Progenitor cell of endocrine pancreas (in vitro differentiated cells): ENCODE results near the gene EMILIN3. TPM values are rescaled to one million over a fixed set of nuclear protein-coding genes. Genes with fewer than 3 reads are reported as not detected.

Experiments
- DNase-seq: peaks from one replicate; pipeline ENCODE4 v3.0.0; 2021; ENCODE audit warnings: low spot score; ENCODE audit not compliant: unreplicated experiment
- H3K27ac Mint-ChIP-seq: 2 replicates; pipeline ENCODE4 v1.8.0; 2021; ENCODE audit warnings: mild to moderate bottlenecking, moderate library complexity, mixed read lengths
- H3K27me3 Mint-ChIP-seq: 2 replicates; pipeline ENCODE4 v1.8.0; 2021; ENCODE audit warnings: mixed read lengths
- H3K36me3 Mint-ChIP-seq: 2 replicates; pipeline ENCODE4 v1.8.0; 2022; ENCODE audit warnings: mixed read lengths; ENCODE audit not compliant: insufficient read depth
- H3K4me1 Mint-ChIP-seq: 2 replicates; pipeline ENCODE4 v1.8.0; 2021; ENCODE audit warnings: low read depth, mixed read lengths
- H3K4me3 Mint-ChIP-seq: 2 replicates; pipeline ENCODE4 v1.8.0; 2021; ENCODE audit warnings: low read depth, mild to moderate bottlenecking, moderate library complexity, mixed read lengths
- H3K9me3 Mint-ChIP-seq: 2 replicates; pipeline ENCODE4 v1.8.0; 2021; ENCODE audit warnings: low read depth, mixed read lengths
- CTCF ChIP-seq: fragments of 200-600 bp; sonication (generic); IDR thresholded peaks from one replicate; pipeline ENCODE4 v1.5.0; 2021; ENCODE audit warnings: antibody characterized with exemption, mild to moderate bottlenecking; ENCODE audit not compliant: unreplicated experiment
- total RNA-seq: library from RNA; stranded (reverse); gene quantifications from 2 replicates; pipeline ENCODE4 v1.2.1, GENCODE V29; 2021

The EMILIN3 gene
- total RNA-seq, 1 donor from 2014 or later: 0.96 TPM

GRCh38 chr20:41394081-41394480, 27.5 kb upstream of the EMILIN3 start:
- Mint-ChIP-seq H3K4me1 (no peaks in the 10 kb centered on the region), H3K36me3 (no peaks in the 10 kb centered on the region), H3K27ac (no peak overlapping the region), H3K27me3 (no peaks in the 10 kb centered on the region), H3K4me3 (no peak overlapping the region), H3K9me3 (no peaks in the 10 kb centered on the region)
- DNase-seq: no peak
- no peak for TF ChIP-seq CTCF

- Mint-ChIP-seq H3K36me3 (no peaks in the 10 kb centered on the region), H3K4me3 (no peak overlapping the region), H3K27me3 (no peaks in the 10 kb centered on the region), H3K4me1 (no peaks in the 10 kb centered on the region), H3K9me3 (no peaks in the 10 kb centered on the region), H3K27ac (peak overlapping the region; percentile 56)
- no peak for DNase-seq
- TF ChIP-seq CTCF: no peak
Observed at GRCh38 chr20:41393705-41394066, 27.1 kb upstream of the EMILIN3 start.

GRCh38 chr20:41392871-41393704, 26.5 kb upstream of the EMILIN3 start:
- Mint-ChIP-seq H3K27ac (peak overlapping the region; percentile 56), H3K36me3 (no peaks in the 10 kb centered on the region), H3K9me3 (no peaks in the 10 kb centered on the region), H3K4me3 (no peak overlapping the region), H3K4me1 (no peaks in the 10 kb centered on the region), H3K27me3 (peaks cover 3% of the 10 kb centered on the region)
- DNase-seq: no peak
- TF ChIP-seq CTCF: no peak

GRCh38 chr20:41392295-41392694, 25.7 kb upstream of the EMILIN3 start:
- H3K36me3 Mint-ChIP-seq: no peaks in the 10 kb centered on the region
- no peaks in the 10 kb centered on the region for H3K9me3 Mint-ChIP-seq
- no peak for TF ChIP-seq CTCF
- H3K4me1 Mint-ChIP-seq: peaks cover 3% of the 10 kb centered on the region
- no peak overlapping the region for H3K4me3 Mint-ChIP-seq
- peaks cover 6% of the 10 kb centered on the region for H3K27me3 Mint-ChIP-seq
- no peak for DNase-seq
- H3K27ac Mint-ChIP-seq: no peak overlapping the region

GRCh38 chr20:41391587-41392001, 25.0 kb upstream of the EMILIN3 start:
- Mint-ChIP-seq H3K4me3 (no peak overlapping the region), H3K4me1 (peaks cover 3% of the 10 kb centered on the region), H3K27me3 (peaks cover 6% of the 10 kb centered on the region), H3K36me3 (no peaks in the 10 kb centered on the region), H3K27ac (no peak overlapping the region), H3K9me3 (no peaks in the 10 kb centered on the region)
- DNase-seq: no peak
- TF ChIP-seq CTCF: no peak
